HG02943 (cell line): ENCODE data around the gene PEPD.

Experiments
- ATAC-seq: cut with Tn5 transposase; IDR thresholded peaks from one replicate; pipeline ENCODE4 v1.9.1; 2021; ENCODE audit warnings: mild to moderate bottlenecking, low read depth, moderate library complexity; ENCODE audit not compliant: unreplicated experiment

The PEPD gene

DNA sequence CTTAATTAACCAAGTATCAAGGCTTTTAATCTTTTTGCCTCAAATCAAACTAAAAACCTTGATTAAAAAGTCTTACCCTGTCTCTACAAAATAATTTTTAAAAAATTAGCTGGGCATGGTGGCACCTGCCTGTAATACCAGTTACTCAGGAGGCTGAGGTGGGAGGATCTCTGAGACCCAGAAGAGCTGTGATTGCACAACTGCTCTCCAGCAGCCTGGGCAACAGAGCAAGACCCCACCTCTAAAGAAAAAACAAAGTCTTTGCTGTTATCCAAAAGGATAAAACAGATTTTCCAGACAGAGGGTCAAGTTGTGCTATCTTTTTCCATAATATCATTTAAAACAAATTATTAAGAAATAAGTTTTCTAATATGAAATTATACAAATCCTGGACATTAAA, 174.9 kb downstream of the PEPD start:
- ATAC-seq = no peak

DNA sequence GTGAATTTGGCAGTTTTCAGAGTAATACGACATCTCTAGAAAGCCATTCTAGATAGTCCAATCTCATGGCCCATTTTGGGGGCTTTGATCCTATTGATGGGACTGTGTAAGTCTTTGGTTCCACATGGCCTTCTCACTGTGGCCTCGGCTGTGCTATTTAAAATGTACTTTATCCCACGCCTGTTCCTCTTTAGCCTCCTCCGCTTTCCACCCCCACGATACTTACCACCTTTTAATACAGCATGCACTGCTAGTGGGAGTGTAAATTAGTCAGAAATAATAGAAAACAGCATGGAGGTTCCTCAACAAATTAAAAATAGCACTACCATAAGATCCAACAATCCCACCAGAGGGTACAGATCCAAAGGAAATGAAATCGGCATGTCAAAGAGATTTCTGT, 176.4 kb downstream of the PEPD start:
- no peak for ATAC-seq

DNA sequence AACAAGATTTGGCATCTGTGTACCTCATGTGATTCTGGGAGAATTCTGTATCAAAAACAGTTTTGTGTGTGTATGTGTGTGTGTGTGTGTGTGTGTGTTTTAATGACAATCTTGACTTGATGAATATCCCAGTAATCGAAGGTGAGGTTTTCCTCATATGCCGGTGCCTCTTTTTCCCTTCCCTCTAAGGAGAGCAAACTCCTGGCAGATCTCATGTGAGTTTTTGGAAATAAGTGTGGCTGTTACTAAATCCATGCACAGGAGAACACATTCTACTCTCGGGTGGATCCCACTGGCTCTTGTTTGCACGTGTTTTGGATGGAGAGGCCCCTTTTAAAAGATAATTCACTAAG, 177.0 kb downstream of the PEPD start:
- ATAC-seq = no peak

DNA sequence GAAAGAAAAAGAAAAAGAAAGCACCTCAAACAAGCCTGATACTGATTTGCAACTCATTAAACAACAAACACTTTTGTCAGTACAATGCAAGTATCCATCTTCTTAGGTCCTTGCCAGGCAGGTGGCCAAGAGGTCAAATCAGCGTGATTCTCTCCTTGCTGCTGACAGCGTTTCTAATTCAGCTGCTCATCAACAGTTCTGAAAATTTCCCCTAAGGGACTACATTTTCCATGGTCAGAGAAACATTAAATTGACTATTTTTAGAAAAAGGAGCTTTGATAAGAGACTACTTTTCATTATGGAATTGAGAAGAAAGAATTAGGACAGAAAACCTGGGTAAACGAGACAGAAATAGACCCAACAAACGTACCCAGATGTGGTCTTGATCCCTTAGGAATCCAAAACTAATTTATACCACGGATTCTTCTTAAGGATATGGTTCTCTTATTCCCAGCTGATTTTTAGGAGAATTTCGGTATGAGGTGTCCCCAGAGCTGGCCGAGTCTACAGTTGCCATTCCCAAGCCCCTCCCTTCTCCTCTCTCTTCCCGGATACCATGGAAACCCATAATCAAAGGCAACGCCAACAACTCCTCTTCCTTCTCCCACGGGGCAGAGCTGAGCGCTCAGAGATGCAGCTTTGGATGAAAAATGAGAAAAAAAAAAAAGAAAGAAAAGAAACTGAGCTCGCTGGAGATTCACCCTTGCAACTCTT, 177.6 kb downstream of the PEPD start:
- ATAC-seq = no peak

DNA sequence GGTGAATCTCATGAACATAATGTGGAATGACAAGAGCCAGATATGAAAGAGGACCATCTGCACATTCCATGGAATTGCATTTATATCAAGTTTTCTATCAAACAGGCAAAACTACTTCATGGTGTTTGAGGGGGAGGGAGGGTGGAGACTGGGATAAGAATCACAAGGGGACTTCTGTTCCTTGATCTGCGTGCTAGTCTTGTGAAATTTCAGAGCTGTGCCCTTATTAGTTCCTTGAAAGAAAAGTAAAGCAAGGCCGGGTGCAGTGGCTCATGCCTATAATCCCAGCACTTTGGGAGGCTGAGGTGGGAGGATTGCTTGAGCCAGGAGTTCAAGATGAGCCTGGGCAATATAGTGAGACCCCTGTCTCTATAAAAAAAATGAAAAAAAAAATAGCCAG, 178.3 kb downstream of the PEPD start:
- ATAC-seq = no peak

DNA sequence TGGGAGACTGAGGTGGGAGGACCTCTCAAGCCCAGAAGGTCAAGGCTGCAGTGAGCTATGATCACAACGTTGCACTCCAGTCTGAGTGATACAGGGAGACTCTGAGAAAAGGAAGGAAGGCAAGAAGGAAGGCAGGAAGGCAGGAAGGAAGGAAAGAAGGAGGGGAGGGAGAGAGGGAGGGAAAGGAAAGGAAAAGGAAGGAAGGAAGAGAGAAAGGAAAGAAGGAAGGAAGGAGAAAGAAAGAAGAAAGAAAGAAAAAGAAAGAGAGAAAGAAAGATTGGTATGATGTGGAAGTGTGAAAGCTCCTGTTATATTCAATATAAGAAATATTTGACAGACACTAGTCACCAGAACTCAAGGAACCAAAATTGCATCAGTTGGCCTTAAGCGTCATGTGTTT, 180.6 kb downstream of the PEPD start:
- ATAC-seq = no peak

DNA sequence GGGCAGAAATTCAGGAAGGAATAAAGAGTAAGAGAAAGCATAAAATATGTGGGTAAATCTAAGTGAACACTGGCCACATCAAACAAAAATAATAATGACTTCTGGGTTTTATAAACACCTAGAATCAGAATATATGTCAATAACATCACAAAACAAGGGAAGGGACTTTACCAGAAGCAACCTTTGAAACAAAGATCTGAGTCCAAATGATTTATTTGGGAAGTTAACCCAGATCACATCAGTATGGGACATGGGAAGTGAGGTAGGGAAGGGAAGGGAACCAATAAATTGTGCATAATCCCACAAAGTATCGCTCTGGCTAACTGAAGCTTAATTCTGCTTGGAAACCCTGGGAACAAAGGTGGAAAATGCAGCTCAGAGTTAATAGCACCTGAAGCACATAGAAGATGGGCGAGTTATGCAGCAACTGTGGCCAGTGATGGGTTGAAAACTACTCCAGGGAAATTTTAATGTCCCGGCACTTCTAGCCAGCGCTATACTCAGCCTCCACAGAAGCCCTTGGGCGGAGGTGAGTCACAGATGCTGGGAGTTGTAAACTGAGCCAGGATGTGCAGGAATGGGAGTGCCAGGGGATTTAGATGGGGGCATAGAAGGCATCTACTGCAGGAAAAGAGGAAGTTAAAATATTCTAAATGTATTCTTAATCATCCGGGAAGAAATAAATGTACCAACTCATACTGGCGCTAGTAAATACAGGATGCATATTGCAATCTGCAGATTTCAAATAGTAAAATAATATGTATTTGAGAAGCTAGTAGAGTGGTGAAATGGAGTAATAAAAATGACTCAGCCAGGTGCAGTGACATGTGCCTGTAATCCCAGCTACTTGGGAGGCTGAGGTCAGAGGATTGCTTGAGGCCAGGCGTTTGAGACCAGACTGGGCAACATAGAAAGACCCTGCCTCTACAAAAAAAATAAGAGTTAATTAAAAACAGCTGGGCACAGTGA, 182.3 kb downstream of the PEPD start:
- ATAC-seq = no peak
